ENCODE results near the gene IQSEC1.

IQSEC1 gene

GRCh38 chr3:12986031-12986430 is 87.2 kb downstream of the IQSEC1 start:
- no peak for DNase-seq (ENCODE audit: low read depth in 2 of 2)

DNA sequence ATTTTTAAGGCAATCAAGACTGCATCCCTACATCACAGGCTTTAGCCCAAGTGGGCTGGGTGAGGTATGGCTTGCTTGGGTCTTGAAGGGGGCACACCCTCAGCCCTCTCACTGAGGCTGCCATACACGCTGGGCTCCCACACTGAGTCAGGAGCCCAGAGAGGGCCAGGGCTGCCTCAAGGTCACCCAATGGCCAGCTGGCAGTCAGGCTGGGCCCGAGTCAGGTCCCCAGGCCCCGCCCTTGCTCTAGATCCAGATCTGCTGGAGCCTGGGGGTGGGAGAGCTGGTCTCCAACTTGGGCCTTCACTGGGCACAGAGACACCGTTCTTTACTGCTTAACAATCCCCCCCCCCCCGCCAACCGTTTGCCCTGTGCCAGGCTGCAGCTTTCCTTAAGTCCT is 88.1 kb downstream of the IQSEC1 start:
- no peak for DNase-seq (ENCODE audit: low read depth in 2 of 2)

DNA sequence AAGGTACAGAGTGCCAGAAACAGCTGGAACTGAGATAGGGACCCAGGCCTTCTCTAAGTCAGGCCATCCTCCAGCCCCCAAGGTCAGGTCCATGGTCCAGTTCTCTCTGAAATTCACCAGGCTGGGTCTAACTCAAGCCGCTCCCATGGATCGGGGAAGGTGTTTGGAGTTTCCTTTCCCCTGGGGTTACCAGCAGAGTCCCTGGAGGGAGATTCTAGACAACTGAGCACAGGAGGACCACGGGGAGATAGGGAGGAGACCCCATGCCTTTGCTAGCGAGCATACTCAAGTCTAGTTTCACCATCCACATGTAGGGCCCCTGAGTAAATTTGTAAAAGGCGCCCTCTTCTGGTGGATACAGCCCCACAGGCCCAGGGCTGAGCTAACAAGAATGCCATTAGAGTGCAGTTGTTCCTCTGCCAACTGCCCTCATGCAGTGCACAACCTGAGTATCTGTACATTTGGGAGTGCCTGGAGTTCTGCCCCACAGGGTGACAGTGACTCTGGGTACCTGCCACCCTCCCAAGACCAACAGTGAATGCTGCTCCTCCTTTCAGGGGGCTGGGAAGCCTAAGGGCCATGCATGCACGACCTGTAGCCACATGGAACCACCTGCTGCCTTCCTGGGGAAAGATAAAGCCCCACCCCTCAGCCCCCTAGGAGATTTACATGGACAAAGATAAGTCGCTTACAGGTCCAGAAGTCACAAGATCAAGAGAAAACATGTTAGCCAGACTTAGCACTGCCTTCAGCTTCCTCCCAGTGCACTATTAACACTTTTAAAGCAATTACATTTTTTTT is 89.0 kb downstream of the IQSEC1 start:
- DNase-seq (ENCODE audit: low read depth in 2 of 2): no peak

GRCh38 chr3:12983319-12983718 is 89.9 kb downstream of the IQSEC1 start:
- no peak for DNase-seq (ENCODE audit: low read depth in 2 of 2)

GRCh38 chr3:12982619-12983101 is 90.6 kb downstream of the IQSEC1 start:
- DNase-seq (ENCODE audit: low read depth in 2 of 2): no peak

GRCh38 chr3:12981306-12982275 is 91.6 kb downstream of the IQSEC1 start:
- DNase-seq (ENCODE audit: low read depth in 2 of 2): no peak

- DNase-seq (ENCODE audit: low read depth in 2 of 2): no peak
Observed at GRCh38 chr3:12980596-12981290, 92.5 kb downstream of the IQSEC1 start.

GRCh38 chr3:12979947-12980487 is 93.2 kb downstream of the IQSEC1 start:
- DNase-seq (ENCODE audit: low read depth in 2 of 2): no peak

DNA sequence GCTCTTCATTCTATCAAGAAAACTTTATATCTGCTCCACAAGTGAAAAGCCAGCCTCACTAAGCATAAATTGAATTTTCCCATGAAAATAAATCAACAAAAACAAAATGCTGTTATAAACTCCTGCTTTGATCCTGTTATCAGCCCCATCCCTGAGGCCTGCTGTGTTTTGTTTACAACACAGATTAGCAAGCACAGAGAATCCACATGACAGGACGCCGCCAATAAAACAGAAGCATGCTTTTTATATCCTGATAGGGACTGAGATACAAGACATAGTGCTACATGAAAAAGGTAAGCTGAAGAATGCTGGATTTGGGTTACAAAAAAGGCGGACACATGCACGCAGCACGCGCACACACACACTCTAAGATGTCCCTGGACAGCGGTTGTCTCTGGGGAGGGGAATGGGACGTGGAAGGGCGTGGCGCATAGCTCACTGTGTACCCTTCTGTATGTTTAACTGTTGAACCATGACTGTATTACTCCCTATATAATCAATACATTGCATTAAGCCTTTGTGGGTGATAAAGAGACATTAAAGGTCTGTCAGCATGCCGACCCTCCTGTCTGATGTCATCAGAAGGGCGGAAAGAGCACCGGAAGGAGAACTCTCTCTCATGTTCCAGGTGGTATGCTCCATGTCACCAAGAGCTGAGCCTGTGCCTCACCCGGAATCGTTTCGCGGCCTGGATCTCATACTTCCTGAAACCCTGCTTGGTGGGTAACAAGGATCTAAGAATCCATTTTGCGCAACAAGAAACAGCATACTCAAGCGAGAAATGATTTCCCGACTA is 93.9 kb downstream of the IQSEC1 start:
- DNase-seq (ENCODE audit: low read depth in 2 of 2): no peak

DNA sequence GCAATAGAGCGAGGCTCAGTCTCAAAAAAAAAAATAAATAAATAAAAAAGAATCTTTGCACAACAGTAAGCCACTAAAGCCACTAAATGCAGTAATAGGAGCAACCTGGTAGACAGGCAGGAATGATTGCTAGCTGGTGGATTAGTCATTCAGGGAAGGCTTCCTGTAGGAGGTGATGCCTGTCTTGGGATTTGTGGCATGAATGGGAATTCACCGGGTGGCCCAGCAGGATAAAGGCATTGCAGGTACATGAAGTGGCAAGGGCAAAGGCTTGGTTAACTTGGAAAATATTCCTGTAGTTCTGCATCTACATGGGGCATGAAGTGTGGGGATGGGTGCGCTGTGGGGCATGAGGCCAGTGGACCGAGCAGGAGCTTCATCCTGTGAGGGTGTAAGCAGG is 94.5 kb downstream of the IQSEC1 start:
- DNase-seq (ENCODE audit: low read depth in 2 of 2): no peak

DNA sequence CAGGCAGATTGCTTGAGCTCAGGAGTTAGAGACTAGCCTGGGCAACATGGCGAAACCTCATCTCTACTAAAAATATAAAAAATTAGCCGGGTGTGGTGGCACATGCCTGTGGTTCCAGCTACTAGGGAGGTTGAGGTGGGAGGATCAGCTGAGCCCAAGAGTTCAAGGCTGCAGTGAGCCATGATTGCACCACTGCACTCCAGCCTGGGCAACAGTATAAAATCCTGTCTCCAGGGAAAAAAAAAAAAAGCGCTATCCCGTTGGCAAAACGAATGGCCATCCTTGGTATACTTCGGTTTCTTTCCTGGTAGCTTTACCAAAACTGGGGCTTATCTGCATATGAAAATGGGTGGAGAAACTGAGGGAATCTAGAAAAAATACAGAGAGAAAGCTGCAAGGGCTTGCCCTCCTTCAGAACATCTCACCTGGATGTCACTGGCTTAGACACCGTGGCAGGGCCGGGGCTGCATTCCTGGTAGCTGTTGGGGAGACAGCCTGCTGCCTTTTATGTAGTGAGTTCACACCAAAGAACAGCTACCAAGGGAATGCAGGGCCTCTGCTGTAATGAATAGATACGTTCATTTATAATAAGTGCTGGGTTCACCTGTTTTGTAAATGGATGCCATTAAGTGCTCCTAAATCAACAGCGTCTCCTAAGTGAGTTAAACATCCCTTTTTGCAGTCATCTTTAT is 96.0 kb downstream of the IQSEC1 start:
- DNase-seq (ENCODE audit: low read depth in 2 of 2): no peak

GRCh38 chr3:12975748-12976522 is 97.3 kb downstream of the IQSEC1 start:
- DNase-seq (ENCODE audit: low read depth in 2 of 2): no peak

DNA sequence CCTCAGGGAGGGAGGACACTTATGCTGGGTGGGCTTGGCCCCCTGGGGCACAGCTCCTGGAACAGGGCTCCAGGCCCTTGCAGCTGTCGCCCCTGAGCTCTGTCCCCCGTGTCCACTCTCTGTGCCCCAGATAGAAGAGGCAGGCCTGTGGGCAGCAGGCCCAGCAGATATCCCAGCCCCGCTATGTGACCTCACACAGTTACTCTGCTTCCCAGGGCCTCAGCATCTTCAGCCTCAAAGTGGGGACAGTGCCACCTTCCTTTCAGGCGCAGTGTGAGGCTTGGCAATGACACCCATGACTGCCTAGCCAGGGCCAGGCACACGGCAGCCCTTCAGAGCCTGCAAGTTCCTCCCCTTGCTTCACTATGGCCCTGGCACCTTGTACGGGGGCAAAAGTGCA is 98.4 kb downstream of the IQSEC1 start:
- no peak for DNase-seq (ENCODE audit: low read depth in 2 of 2)

DNA sequence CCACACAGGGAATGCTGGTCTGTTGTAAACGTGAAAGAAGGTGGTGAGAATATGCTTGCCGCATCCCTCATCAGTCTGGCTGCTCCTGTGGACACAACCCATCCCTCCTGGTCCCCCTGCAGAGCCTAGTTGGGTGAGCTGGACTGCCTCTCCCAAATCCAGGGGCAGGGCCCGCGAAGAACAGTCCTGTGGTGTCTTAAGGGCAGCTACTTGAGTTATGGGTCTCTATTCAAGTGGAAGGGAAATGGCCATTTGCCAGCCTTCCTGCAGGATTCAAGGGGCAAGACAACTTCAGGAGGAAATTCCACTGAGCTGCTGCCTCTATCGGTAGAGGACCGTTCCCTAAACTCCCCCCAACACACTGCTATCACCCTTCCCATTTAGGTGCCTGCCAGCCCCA is 98.9 kb downstream of the IQSEC1 start:
- no peak for DNase-seq (ENCODE audit: low read depth in 2 of 2)

GRCh38 chr3:12973827-12974226 is 99.4 kb downstream of the IQSEC1 start:
- DNase-seq (ENCODE audit: low read depth in 2 of 2): no peak

DNA sequence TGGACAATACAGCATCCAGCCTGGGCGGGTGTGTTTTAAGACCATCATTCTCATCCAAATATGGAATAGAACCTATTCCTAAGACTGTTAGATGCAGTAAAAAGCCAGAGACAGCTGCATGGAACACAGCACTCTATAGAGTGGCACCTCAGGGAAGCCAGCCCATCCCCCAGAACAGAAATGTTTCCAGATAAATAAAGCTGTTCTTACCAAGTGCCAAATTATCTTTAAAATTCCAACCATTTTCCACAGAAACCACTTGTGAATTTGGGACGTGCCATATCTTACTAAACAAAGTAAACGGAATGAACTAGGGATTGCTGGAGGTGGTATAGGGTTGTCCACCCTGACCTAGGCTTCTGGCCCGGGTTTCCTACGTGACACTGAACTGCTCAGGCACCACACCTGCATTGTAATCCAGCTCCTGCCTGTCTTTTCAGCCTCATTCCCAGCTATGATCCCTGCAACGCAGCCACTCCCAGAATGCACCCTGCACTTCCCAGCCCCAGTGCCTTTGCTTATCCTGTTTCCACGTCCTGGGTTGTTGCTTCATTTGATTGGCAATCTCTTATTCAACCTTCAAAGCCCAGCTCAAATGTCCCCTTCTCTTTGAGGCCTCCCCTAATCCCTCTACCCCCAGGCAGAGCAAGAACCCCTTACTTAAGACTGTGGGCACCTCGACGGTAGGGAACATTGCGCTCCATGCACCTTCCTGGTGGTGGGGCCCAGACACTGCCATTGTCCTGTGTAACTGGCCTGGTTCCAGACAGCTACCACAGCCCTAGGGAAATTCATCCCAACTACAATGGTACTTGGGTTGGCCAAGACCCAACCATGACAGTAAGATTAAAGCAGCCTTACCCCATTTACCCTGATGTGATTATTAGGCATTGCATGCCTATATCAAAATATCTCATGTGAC is 100.2 kb downstream of the IQSEC1 start:
- no peak for DNase-seq (ENCODE audit: low read depth in 2 of 2)

GRCh38 chr3:12972043-12972442 is 101.2 kb downstream of the IQSEC1 start:
- DNase-seq (ENCODE audit: low read depth in 2 of 2): no peak

GRCh38 chr3:12970684-12971083 is 102.5 kb downstream of the IQSEC1 start:
- DNase-seq (ENCODE audit: low read depth in 2 of 2): no peak

Data from stimulated activated CD4-positive, alpha-beta T cell treated with anti-CD3 and anti-CD28 coated beads, Interleukin-1b, Interleukin-23, amount 100 ng/mL, for 1 hour (primary cell).